Measurements from ENCODE around the gene LNPEP.

DNA sequence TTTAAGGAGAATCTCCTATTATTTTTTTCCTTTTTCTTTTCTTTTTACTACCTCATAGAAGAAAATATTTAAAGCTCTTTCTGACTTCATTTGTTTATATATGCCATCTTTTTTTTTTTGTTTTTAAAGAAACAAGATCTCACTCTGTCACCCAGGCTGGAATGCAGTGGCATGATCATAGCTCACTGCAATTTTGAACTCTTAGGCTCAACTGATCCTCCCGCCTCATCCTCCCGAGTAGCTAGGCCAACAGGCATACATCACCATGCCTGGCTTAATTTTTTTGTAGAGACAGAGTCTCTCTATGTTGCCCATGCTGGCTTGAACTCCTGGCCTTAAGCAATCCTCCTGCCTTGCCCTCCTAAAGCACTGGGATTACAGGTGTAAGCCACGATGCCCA lies 59.5 kb downstream of the LNPEP start:
- TF ChIP-seq CTCF (IDR thresholded peaks at IDR 0.05; ENCODE audit: insufficient read depth, low read depth, low read length) (no peak), EZH2 (IDR thresholded peaks at IDR 0.05; ENCODE audit: insufficient read depth, low read length) (no peak)

Measured in astrocyte (in vitro differentiated cells and primary cell).